GM12891 (cell line): ENCODE measurements around the gene CARD10.

Experiments
- DNase-seq: peaks from one replicate; pipeline ENCODE4 v3.0.0; 2011; ENCODE audit warnings: low spot score; ENCODE audit not compliant: insufficient read length
- FAIRE-seq: peaks from 2 replicates; lab custom pipeline; 2011; peaks lifted over from hg19 to GRCh38; lab: Jason Lieb, UNC
- PAX5 ChIP-seq: IDR thresholded peaks from 2 replicates; pipeline ENCODE4 v1.6.1; 2011; ENCODE audit warnings: low read length, moderate library complexity, mild to moderate bottlenecking; ENCODE audit not compliant: insufficient read depth, severe bottlenecking
- POLR2A ChIP-seq: IDR thresholded peaks from 2 replicates; pipeline ENCODE4 v1.6.1; 2011; ENCODE audit warnings: low read depth, low read length, control low read depth
- POLR2AphosphoS5 ChIP-seq: IDR thresholded peaks from 2 replicates; pipeline ENCODE4 v1.6.1; 2011; ENCODE audit warnings: low read depth, low read length, control low read depth
- POU2F2 ChIP-seq: IDR thresholded peaks from 2 replicates; pipeline ENCODE4 v1.6.1; 2011; ENCODE audit warnings: low read depth, mild to moderate bottlenecking, control low read depth, low read length, moderate library complexity
- SPI1 ChIP-seq: IDR thresholded peaks from 2 replicates; pipeline ENCODE4 v1.6.1; 2011; ENCODE audit warnings: low read depth, low read length, control low read depth
- TAF1 ChIP-seq: IDR thresholded peaks from 2 replicates; pipeline ENCODE4 v1.6.1; 2011; ENCODE audit warnings: low read depth, low read length, control low read depth

CARD10 gene

DNA sequence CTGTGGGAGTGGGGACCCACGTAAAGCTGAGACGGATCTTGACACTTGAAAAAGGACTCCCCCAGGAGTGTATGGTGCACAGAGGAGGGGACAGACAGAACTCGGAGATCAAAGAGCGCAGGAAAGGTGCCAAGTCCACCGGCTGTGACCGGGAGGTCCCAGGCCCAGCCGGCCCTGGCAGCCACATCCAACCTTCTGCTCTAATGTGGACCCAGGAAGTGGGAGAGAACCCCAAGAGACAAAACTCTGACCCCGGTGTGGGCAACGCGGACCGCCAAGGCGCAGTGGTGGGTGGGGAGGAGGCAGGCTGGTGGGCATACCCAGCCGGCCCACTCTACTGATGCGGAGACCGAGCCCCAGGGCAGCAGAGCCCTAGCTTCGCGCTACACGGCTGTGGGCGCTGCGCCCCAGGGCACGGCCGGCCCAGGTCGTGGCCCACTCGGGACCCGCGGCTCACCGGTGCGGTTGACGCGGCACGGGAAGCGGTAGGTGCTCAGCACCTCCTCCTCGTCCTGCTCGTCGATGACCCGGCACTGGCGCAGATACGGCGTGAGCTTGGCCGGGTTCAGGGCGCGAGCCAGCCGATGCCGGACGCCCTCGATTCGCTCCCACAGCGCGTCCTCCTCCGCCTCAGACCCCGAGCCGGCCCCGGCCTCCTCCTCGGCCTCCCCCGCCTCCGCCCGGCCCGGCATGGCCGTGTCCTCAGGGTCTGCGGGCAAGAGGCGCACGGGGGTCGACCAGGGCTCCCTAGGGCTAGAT, 527 bp downstream of the CARD10 start:
- DNase-seq (no peak), FAIRE-seq (no peak)
- TF ChIP-seq SPI1 (no peak), PAX5 (no peak), TAF1 (no peak), POU2F2 (no peak), POLR2A (no peak), POLR2AphosphoS5 (no peak)

DNA sequence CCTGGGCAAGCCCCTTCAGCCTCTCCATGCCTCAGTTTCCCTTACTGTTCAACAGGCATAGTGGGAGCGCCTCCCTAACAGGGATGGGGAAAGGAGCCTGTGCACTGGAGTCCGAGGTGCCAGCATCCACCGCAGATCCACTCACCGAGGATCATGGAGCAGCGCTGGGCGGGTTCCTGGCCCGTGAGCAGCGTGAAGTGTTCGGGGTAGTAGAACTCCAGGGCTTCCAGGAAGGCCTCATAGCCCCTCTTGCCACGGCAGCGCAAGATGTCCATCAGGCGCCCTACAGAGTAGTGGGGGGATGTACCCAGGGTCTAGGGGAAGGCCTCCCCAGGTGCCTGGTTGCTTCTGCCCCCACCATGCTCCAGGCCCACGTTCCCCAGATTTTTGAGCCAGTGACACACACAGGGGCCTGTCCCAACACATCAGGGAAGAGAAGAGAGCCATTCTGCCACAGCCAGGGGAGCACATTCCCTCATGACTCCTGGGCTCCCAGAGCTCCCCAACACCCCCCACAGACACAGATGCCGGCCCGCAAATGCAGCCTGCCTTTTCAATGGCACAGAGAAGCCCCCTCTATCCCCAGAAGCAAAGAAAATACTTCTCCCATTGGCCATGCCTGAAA, 1.3 kb downstream of the CARD10 start:
- no peak for FAIRE-seq
- no peak for DNase-seq
- TF ChIP-seq POLR2A (no peak), TAF1 (no peak), POLR2AphosphoS5 (no peak), POU2F2 (no peak), SPI1 (no peak), PAX5 (no peak)

DNA sequence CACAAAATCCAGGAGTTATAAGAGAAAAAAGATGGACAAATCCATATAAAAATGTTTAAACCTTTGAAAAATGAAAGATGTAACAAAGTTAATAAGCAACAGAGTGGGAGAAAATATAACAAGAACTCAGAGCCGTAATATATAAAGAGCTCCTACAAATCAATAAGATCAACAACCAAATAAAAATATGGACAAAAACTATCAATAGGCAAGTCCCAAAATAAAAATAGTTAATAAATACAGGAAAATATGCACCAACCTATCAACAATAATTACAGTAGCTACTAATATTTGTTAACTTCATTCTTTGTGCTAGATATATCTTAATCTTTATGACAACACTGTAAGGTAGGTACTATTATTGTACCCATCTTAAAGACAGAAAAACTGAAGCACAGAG, 2.8 kb downstream of the CARD10 start:
- DNase-seq (no peak), FAIRE-seq (no peak)
- TF ChIP-seq PAX5, result no peak
- no peak for TF ChIP-seq POLR2A
- TF ChIP-seq SPI1, result no peak
- TF ChIP-seq POLR2AphosphoS5, result no peak
- TF ChIP-seq POU2F2, result no peak
- no peak for TF ChIP-seq TAF1

DNA sequence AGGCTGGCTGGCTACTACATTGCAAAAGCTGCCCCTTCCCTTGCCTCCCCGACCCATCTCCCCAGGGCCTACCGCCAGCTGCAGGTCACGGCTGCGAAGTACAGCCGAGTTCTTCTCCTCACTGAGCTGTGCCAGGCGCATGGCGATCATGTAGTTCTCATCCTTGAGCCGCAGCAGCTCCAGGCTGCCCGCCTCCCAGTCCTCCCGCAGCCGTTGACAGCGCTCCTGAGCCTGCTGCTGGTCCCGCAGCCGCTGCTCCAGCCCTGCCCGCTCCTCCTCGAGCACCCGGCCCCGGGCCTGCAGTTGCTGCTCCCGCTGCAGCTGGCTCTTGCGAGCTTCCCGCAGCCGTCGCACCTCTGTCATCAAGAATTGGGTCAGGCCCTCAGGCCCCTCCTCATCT, 3.3 kb downstream of the CARD10 start:
- FAIRE-seq, result no peak
- TF ChIP-seq SPI1, result no peak
- no peak for TF ChIP-seq TAF1
- TF ChIP-seq POLR2A, result no peak
- TF ChIP-seq POLR2AphosphoS5, result no peak
- no peak for TF ChIP-seq POU2F2
- no peak for TF ChIP-seq PAX5
- DNase-seq, result no peak

- TF ChIP-seq POLR2A (no peak), POLR2AphosphoS5 (no peak), SPI1 (no peak), PAX5 (no peak), TAF1 (no peak), POU2F2 (no peak)
- DNase-seq (no peak), FAIRE-seq (no peak)
These were observed 4.6 kb downstream of the CARD10 start for GRCh38 chr22:37514526-37515051.

- TF ChIP-seq POLR2A (no peak), SPI1 (no peak), POLR2AphosphoS5 (no peak), PAX5 (no peak), TAF1 (no peak), POU2F2 (no peak)
- FAIRE-seq (no peak), DNase-seq (no peak)
These were observed 7.7 kb downstream of the CARD10 start for GRCh38 chr22:37511395-37512104.

DNA sequence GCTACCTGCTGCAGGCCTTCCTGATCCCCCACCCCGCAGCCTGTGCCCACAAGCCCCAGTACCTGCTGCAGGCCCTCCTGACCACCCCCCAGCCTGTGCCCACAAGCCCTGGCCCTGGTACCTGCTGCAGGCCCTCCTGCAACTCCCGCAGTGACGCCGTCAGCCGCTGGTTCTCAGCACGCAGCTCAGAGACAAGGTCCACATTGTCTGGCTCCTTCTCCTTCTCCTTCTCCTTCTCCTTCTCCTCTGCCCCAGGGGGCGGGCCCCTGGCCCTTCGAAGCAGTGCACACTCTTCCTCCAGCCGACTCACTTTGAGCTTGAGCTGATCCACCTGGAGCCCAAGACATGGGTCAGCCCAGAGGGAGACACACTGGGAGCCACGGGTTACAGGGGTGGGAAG, 9.1 kb downstream of the CARD10 start:
- no peak for TF ChIP-seq TAF1
- FAIRE-seq (no peak), DNase-seq (no peak)

DNA sequence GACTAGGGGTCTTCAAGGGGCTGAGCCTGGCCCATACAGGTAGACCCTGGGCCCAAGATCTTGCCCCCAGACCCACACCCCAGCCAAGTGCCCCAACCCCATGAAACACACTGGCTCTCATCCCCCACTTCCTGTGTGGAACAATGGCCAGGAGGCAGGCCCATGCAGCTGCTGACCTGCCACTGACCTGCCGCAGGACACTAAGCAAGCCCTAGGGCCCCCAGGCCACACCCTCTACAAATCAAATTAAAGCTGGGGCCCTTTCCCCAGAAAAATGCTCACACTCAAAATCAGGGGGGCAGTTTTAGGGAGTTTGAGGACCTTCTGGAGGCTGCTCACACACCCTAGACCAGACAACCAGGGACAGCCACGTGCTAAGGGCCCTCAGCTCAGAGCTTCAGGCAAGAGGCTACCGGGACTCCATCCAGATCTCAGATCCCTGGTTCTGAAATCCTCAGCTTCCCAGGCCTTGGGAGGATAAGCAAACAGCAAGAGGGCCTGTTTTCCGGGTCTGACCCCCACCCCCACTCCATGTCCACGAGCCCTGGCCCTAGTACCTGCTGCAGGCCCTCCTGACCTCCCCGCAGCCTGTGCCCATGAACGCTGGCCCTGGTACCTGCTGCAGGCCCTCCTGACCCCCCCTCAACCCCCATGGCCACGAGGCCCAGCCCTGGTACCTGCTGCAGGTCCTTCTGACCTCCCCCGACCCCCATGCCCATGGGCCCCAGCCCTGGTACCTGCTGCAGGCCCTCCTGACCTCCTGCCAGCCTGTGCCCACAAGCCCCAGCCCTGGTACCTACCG, 10.0 kb downstream of the CARD10 start:
- DNase-seq (no peak), FAIRE-seq (no peak)
- no peak for TF ChIP-seq POLR2AphosphoS5
- no peak for TF ChIP-seq SPI1
- no peak for TF ChIP-seq POU2F2
- no peak for TF ChIP-seq POLR2A
- TF ChIP-seq TAF1, result no peak
- no peak for TF ChIP-seq PAX5
